Cardiac fibroblast (primary cell): ENCODE data around the gene S100PBP.
A peak's percentile ranks its signal among the peaks of the same experiment; 100 is the strongest.

Experiments
- DNase-seq, 2 donors: peaks; one replicate each; pipeline versions ENCODE4 v3.0.0 to v3.0.0-alpha.2; 2010; ENCODE audit warnings: low read depth in 2 of 2
- H3K4me3 ChIP-seq, 2 donors: replicated peaks in 1 of 2; 1 replicate in 1 of 2; 2 replicates in 1 of 2; pipeline ENCODE4 v1.5.1; 2011; ENCODE audit warnings: low read depth in 2 of 2, low read length in 2 of 2, mild to moderate bottlenecking in 2 of 2, moderate library complexity in 1 of 2
- CTCF ChIP-seq: IDR thresholded peaks from one replicate; pipeline ENCODE4 v1.5.1; 2011; ENCODE audit warnings: low read depth, mild to moderate bottlenecking, low read length, inconsistent platforms

The S100PBP gene

GRCh38 chr1:32888677-32889420, 71.4 kb downstream of the S100PBP start:
- DNase-seq = no peak
- no peak for TF ChIP-seq CTCF
- H3K4me3 ChIP-seq = no peak overlapping the region

- TF ChIP-seq CTCF = no peak
- H3K4me3 ChIP-seq = no peak overlapping the region
- no peak for DNase-seq
These were observed 72.4 kb downstream of the S100PBP start for GRCh38 chr1:32889731-32890278.

GRCh38 chr1:32890516-32891240, 73.2 kb downstream of the S100PBP start:
- no peak for DNase-seq
- H3K4me3 ChIP-seq = no peak overlapping the region
- no peak for TF ChIP-seq CTCF

- no peak for DNase-seq
- no peak for TF ChIP-seq CTCF
- H3K4me3 ChIP-seq = no peak overlapping the region
These were observed 73.8 kb downstream of the S100PBP start for GRCh38 chr1:32891241-32891570.

GRCh38 chr1:32891630-32892029, 74.2 kb downstream of the S100PBP start:
- no peak for DNase-seq
- H3K4me3 ChIP-seq = no peak overlapping the region
- no peak for TF ChIP-seq CTCF

GRCh38 chr1:32892368-32893197, 75.1 kb downstream of the S100PBP start:
- TF ChIP-seq CTCF = peak; percentile 12
- DNase-seq = peak in 1 of 2 donors; percentile 19
- H3K4me3 ChIP-seq = peak overlapping the region; percentile 47 to 50
